Fibroblast of lung (primary cell): Measurements from ENCODE around the gene UBE2V1. TPM values are rescaled to one million over a fixed set of nuclear protein-coding genes. Genes with fewer than 3 reads are reported as not detected.
"Not testable (repeated sequence)": the region's sequence is repeated elsewhere in the genome, so short reads cannot be mapped to it uniquely, and the experiment has no call there.

Experiments
- DNase-seq, 2 donors: peaks; one replicate each; pipeline versions ENCODE4 v3.0.0 to v3.0.0-alpha.2; 2010; ENCODE audit warnings: low read depth in 2 of 2
- H2AFZ ChIP-seq: 2 replicates; pipeline ENCODE4 v1.5.1; 2012; ENCODE audit warnings: low read length, control low read depth, inconsistent platforms
- H3K27ac ChIP-seq: 2 replicates; pipeline ENCODE4 v1.5.1; 2011; ENCODE audit warnings: low read length, control low read depth; ENCODE audit not compliant: insufficient read depth
- H3K27me3 ChIP-seq: 2 replicates; pipeline ENCODE4 v1.5.1; 2011; ENCODE audit warnings: mild to moderate bottlenecking, low read length; ENCODE audit not compliant: control insufficient read depth, insufficient read depth
- H3K36me3 ChIP-seq: 2 replicates; pipeline ENCODE4 v1.5.1; 2011; ENCODE audit warnings: low read length; ENCODE audit not compliant: control insufficient read depth, insufficient read depth
- H3K4me1 ChIP-seq: 2 replicates; pipeline ENCODE4 v1.5.1; 2011; ENCODE audit warnings: low read length; ENCODE audit not compliant: control insufficient read depth, insufficient read depth; ENCODE audit errors: extremely low read depth
- H3K4me2 ChIP-seq: 2 replicates; pipeline ENCODE4 v1.5.1; 2011; ENCODE audit warnings: low read length, control low read depth; ENCODE audit not compliant: insufficient read depth; ENCODE audit errors: extremely low read depth
- H3K4me3 ChIP-seq, 4 experiments: fragments of 200-600 bp in 1 of 4; sonication (generic) in 1 of 4; replicated peaks in 1 of 4; 2 replicates each; pipeline ENCODE4 v1.5.1; 2011 to 2016; ENCODE audit warnings: low read length in 4 of 4, low read depth in 3 of 4, mild to moderate bottlenecking in 3 of 4, control low read depth in 2 of 4, inconsistent platforms in 1 of 4, mixed read lengths in 1 of 4; ENCODE audit not compliant: insufficient read depth in 1 of 4; ENCODE audit errors: control extremely low read depth in 1 of 4
- H3K79me2 ChIP-seq: 2 replicates; pipeline ENCODE4 v1.5.1; 2012; ENCODE audit warnings: mild to moderate bottlenecking, low read length, inconsistent platforms; ENCODE audit not compliant: control insufficient read depth, insufficient read depth
- H3K9ac ChIP-seq: 2 replicates; pipeline ENCODE4 v1.5.1; 2011; ENCODE audit warnings: mild to moderate bottlenecking, low read length, control low read depth; ENCODE audit not compliant: insufficient read depth
- H3K9me3 ChIP-seq: 2 replicates; pipeline ENCODE4 v1.5.1; 2012; ENCODE audit warnings: low read depth, low read length; ENCODE audit not compliant: control insufficient read depth, insufficient read depth
- H4K20me1 ChIP-seq: 2 replicates; pipeline ENCODE4 v1.5.1; 2011; ENCODE audit warnings: low read length; ENCODE audit not compliant: control insufficient read depth, insufficient read depth; ENCODE audit errors: extremely low read depth
- EZH2 ChIP-seq: IDR thresholded peaks from 2 replicates; pipeline ENCODE4 v1.5.1; 2012; ENCODE audit warnings: low read length, control low read depth, mild to moderate bottlenecking; ENCODE audit errors: missing control alignments
- polyA plus RNA-seq, 2 donors: library from polyadenylated mRNA; depleted of rRNA in 1 of 2; stranded (reverse) in 1 of 2; unstranded in 1 of 2; fragments of >200 nt; gene quantifications; 2 replicates each; pipeline ENCODE4 v1.2.1, GENCODE V29; 2011 to 2012; ENCODE audit warnings: missing spikeins in 1 of 2
- total RNA-seq: library from RNA; depleted of rRNA; stranded (reverse); fragments of >200 nt; gene quantifications from 2 replicates; pipeline ENCODE4 v1.2.1, GENCODE V29; 2014
- TF ChIP-seq, protein P1 (sequence below), 2 donors: IDR thresholded peaks in 1 of 2; conservative IDR thresholded peaks in 1 of 2; 1 replicate in 1 of 2; 2 replicates in 1 of 2; pipeline ENCODE4 v1.5.1; 2011 to 2012; ENCODE audit warnings: low read length in 2 of 2, control low read depth in 1 of 2, inconsistent platforms in 1 of 2, low read depth in 1 of 2, mild to moderate bottlenecking in 1 of 2

Gene UBE2V1
- total and polyA plus RNA-seq, 2 donors (not counting 1 experiment from before 2014, with no cell fraction given) = 31.7 to 193 TPM

DNA sequence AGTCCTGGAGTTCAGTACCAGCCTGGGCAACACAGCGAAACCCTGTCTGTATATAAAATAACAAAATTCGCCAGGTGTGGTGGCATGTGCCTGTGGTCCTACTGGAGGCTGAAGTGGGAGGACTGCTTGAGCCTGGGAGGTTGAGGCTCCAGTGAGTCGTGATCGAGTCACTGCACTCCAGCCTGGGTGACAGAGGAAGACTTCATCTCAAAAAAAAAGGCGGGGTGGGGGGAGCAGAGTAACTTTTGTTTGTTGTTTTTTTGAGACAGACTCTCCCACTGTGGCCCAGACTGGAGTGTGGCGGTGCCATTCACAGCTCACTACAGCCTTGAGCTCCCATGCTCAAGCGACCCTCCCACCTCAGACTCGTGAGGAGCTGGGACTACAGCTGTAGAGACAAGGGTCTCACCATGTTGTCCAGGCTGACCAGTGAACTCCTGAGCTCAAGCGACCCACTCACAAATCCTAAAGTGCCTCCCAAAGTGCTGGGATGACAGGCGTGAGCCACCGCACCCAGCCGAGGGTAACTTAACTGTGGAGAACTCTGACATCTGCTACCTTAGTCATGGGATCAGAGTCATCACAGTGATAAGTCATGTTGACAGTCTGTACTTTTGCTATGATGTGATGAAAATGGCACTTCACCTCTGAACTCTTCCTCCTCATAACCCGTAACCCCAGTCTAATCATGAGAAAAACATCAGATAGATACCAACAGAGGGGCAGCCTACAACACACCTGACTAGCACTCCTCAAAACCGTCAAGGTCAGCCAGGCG lies 24.1 kb upstream of the UBE2V1 start:
- Histone ChIP-seq H3K9ac (peak overlapping the region; percentile 13), H3K4me2 (no peak overlapping the region), H3K4me3 (no peak overlapping the region), H3K9me3 (no peaks in the 10 kb centered on the region), H2AFZ (no peak overlapping the region), H3K27ac (peak overlapping the region; percentile 69), H4K20me1 (no peaks in the 10 kb centered on the region), H3K36me3 (peaks cover 19% of the 10 kb centered on the region), H3K27me3 (no peaks in the 10 kb centered on the region), H3K4me1 (peaks cover 31% of the 10 kb centered on the region), H3K79me2 (peaks cover 64% of the 10 kb centered on the region)
- no peak for TF ChIP-seq EZH2
- TF ChIP-seq, protein P1, sequence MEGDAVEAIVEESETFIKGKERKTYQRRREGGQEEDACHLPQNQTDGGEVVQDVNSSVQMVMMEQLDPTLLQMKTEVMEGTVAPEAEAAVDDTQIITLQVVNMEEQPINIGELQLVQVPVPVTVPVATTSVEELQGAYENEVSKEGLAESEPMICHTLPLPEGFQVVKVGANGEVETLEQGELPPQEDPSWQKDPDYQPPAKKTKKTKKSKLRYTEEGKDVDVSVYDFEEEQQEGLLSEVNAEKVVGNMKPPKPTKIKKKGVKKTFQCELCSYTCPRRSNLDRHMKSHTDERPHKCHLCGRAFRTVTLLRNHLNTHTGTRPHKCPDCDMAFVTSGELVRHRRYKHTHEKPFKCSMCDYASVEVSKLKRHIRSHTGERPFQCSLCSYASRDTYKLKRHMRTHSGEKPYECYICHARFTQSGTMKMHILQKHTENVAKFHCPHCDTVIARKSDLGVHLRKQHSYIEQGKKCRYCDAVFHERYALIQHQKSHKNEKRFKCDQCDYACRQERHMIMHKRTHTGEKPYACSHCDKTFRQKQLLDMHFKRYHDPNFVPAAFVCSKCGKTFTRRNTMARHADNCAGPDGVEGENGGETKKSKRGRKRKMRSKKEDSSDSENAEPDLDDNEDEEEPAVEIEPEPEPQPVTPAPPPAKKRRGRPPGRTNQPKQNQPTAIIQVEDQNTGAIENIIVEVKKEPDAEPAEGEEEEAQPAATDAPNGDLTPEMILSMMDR (conservative IDR thresholded peaks at IDR 0.05 in 1 of 2, IDR thresholded peaks at IDR 0.05 in 1 of 2; ENCODE audit: low read depth in 1 of 2, low read length in 2 of 2) = no peak
- peak in 1 of 2 donors; percentile 47 for DNase-seq

DNA sequence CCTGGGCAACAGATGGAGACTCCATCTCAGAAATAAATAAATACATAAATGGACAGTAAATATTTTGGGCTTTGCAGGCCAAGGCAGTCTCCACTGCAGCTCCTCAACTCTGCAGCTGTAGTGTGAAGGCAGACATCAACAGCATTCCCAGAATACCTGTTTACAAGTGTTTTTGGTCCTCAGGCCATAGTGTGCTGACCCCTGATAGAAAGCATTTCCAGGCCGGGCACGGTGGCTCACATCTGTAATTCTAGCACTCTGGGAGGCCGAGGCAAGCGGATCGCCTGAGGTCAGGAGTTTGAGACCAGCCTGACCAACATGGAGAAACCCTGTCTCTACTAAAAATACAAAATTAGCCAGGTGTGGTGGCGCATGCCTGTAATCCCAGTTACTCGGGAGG lies 22.2 kb upstream of the UBE2V1 start:
- not testable (repeated sequence) for H3K4me2 ChIP-seq, H3K9ac ChIP-seq, H3K9me3 ChIP-seq, H3K4me3 ChIP-seq, H3K27me3 ChIP-seq, H2AFZ ChIP-seq, H3K27ac ChIP-seq, H4K20me1 ChIP-seq, DNase-seq
- peaks cover 38% of the 10 kb centered on the region for H3K4me1 ChIP-seq
- peaks cover 50% of the 10 kb centered on the region for H3K79me2 ChIP-seq
- peaks cover 15% of the 10 kb centered on the region for H3K36me3 ChIP-seq

DNA sequence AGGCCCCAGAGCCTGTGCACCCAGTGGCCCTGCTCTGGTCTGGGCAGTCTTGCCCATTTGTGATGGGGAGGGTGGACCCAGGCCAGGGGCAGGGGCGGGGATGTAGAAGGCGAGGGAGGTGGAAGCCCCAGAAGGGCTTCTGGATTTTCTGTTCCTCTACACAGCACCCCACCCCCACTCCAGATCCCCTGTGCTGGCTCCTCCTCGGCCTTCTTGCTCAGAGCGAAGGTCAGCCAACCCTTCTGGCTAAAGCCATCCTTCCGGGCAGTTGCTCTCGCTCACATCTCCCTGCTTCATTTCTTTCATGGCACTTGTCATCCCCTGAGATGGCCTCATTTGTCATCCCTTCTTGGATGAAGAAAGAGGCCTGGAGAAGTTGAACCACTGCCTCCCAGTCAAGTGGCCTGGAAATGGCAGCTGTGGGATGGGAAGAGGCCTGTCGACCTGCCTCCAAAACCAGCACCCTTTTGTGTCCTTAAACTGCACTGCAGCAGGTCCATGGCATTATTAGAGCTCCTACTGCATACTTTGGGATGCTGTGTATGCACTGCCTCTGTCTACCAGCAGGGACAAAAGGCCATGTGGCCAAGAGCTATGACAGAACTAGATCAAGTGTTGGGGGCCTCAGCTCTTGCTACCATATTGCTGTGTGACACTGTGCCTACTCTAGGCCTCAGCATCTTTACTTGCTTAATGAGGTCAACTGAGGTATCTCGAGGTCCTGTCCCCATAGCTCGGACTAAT lies 20.7 kb upstream of the UBE2V1 start:
- Histone ChIP-seq H3K9me3 (no peaks in the 10 kb centered on the region), H3K27ac (no peak overlapping the region), H3K36me3 (peaks cover 19% of the 10 kb centered on the region), H3K4me3 (no peak overlapping the region), H2AFZ (no peak overlapping the region), H4K20me1 (no peaks in the 10 kb centered on the region), H3K27me3 (no peaks in the 10 kb centered on the region), H3K9ac (no peak overlapping the region), H3K4me2 (no peak overlapping the region), H3K4me1 (peaks cover 37% of the 10 kb centered on the region), H3K79me2 (peaks cover 44% of the 10 kb centered on the region)
- no peak for TF ChIP-seq EZH2
- TF ChIP-seq, protein P1 (conservative IDR thresholded peaks at IDR 0.05 in 1 of 2, IDR thresholded peaks at IDR 0.05 in 1 of 2; ENCODE audit: low read depth in 1 of 2, low read length in 2 of 2) = peak in 1 of 2 donors; percentile 20
- DNase-seq = no peak
